Ovary (tissue), 3 donors: ENCODE results near the gene PPM1F.

Source experiments
- POLR2A ChIP-seq: fragments of 450-650 bp; IDR thresholded peaks from one replicate; pipeline ENCODE4 v1.6.1; 2017; ENCODE audit warnings: antibody characterized with exemption, mild to moderate bottlenecking, moderate library complexity
- TF ChIP-seq, protein P1 (sequence below), 3 donors: fragments of 450-650 bp in 2 of 3; fragments of 200-600 bp in 1 of 3; IDR thresholded peaks; one replicate each; pipeline versions ENCODE4 v1.5.1 to v1.8.0; 2016 to 2022; ENCODE audit warnings: antibody characterized with exemption in 3 of 3, mild to moderate bottlenecking in 1 of 3
- donor health status: DM: no; HTN: no; CAD: no.

DNA sequence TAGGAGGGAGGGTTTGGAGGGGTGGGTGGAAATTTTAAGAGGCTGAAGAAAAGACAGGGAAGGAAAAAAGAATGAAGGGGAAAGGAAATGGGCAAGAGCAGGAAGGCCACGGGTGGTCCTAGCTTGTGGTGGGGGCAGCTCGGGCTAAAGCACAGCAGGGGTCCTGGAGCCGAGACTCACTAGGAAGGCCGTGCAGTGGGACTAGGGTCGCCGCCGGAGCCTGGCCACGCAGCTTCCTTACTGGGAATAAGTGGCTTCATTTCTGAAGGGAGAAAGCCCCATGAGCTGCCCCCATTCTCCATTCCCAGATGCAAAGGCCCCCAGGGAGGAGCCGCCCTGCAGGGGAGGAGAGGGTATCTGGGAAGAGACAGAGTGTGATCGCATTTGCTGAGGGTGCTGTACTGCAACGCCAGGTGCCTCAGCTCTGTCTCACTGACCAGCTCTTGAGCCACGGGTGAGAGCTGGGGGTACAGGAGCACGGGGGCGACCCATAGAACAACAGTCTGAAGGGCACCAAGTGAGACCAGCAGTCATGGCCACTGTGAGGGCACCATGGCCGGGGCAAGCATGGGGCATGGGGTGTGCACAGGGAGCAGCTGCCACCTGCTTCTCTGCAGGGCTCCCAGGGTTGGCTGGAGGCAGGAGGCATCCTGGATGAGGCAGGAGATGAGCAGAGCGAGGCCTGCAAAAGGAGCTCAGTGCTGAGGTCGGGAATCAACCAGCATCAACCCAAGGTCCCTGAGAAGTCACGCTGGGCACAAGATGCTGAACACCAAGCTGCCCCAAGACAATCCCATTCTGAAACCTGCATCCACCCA lies 18.4 kb upstream of the PPM1F start:
- TF ChIP-seq, protein P1, sequence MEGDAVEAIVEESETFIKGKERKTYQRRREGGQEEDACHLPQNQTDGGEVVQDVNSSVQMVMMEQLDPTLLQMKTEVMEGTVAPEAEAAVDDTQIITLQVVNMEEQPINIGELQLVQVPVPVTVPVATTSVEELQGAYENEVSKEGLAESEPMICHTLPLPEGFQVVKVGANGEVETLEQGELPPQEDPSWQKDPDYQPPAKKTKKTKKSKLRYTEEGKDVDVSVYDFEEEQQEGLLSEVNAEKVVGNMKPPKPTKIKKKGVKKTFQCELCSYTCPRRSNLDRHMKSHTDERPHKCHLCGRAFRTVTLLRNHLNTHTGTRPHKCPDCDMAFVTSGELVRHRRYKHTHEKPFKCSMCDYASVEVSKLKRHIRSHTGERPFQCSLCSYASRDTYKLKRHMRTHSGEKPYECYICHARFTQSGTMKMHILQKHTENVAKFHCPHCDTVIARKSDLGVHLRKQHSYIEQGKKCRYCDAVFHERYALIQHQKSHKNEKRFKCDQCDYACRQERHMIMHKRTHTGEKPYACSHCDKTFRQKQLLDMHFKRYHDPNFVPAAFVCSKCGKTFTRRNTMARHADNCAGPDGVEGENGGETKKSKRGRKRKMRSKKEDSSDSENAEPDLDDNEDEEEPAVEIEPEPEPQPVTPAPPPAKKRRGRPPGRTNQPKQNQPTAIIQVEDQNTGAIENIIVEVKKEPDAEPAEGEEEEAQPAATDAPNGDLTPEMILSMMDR (IDR thresholded peaks at IDR 0.05): no peak
- no peak for TF ChIP-seq POLR2A
